Measurements from ENCODE around the gene TDRD1.

DNA sequence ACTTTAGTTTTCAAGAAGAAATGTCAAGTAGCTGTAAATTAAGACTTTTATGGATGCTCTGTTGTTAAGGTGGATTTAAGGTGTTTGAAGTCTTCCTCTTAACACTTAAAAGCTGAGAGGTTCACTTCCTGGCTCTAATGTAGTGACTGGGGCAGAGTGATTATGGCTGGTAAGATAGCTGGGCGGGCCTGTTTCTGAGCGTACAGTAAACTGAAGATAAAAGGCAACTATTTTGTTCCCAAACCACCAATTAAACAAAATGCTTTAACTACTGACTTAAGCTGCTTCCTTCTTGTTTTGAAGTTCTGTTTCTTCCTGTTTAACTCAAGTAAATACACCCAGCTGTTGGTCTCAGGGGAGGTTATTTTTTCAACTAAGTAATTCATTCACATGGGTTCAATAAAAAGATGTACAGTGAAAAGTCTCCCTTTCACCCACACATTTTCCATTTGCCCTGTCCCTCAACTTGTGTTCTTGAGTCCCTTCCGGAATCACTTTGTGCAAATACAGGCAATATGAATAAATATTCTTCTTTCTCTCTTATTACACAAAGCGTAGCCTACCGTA is 79.2 kb downstream of the TDRD1 start:
- TF ChIP-seq, protein P1, sequence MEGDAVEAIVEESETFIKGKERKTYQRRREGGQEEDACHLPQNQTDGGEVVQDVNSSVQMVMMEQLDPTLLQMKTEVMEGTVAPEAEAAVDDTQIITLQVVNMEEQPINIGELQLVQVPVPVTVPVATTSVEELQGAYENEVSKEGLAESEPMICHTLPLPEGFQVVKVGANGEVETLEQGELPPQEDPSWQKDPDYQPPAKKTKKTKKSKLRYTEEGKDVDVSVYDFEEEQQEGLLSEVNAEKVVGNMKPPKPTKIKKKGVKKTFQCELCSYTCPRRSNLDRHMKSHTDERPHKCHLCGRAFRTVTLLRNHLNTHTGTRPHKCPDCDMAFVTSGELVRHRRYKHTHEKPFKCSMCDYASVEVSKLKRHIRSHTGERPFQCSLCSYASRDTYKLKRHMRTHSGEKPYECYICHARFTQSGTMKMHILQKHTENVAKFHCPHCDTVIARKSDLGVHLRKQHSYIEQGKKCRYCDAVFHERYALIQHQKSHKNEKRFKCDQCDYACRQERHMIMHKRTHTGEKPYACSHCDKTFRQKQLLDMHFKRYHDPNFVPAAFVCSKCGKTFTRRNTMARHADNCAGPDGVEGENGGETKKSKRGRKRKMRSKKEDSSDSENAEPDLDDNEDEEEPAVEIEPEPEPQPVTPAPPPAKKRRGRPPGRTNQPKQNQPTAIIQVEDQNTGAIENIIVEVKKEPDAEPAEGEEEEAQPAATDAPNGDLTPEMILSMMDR (IDR thresholded peaks at IDR 0.05): no peak
- no peak for TF ChIP-seq POLR2AphosphoS5 (IDR thresholded peaks at IDR 0.05)
- TF ChIP-seq POLR2A (IDR thresholded peaks at IDR 0.05): no peak

Measured in sigmoid colon (tissue), 4 donors.